Measurements from ENCODE around the gene KCNJ18. TPM values are rescaled to one million over a fixed set of nuclear protein-coding genes. Genes with fewer than 3 reads are reported as not detected.
A peak's percentile ranks its signal among the peaks of the same experiment; 100 is the strongest.
"Not testable (repeated sequence)": the region's sequence is repeated elsewhere in the genome, so short reads cannot be mapped to it uniquely, and the experiment has no call there.

KCNJ18 gene
- total RNA-seq, 1 donor from 2014 or later: not detected

GRCh38 chr17:21680366-21680765 is 12.0 kb upstream of the KCNJ18 start:
- H3K9me3 ChIP-seq: no peaks in the 10 kb centered on the region
- H3K27ac ChIP-seq: no peak overlapping the region
- H3K4me1 ChIP-seq: no peaks in the 10 kb centered on the region
- DNase-seq: no peak
- no peaks in the 10 kb centered on the region for H3K27me3 ChIP-seq
- H3K4me3 ChIP-seq: no peak overlapping the region
- no peaks in the 10 kb centered on the region for H3K36me3 ChIP-seq
- ATAC-seq: no peak
- no peak for TF ChIP-seq CTCF (IDR thresholded peaks at IDR 0.05)
- intact Hi-C loops (cut with DNase I): no loop called here

GRCh38 chr17:21680850-21681351 is 11.4 kb upstream of the KCNJ18 start:
- H3K4me1 ChIP-seq; H3K36me3 ChIP-seq; ATAC-seq; H3K4me3 ChIP-seq; intact Hi-C loops (cut with DNase I); H3K27me3 ChIP-seq; H3K27ac ChIP-seq; H3K9me3 ChIP-seq; DNase-seq: not testable (repeated sequence)

- H3K36me3 ChIP-seq; ATAC-seq; H3K4me3 ChIP-seq; DNase-seq; H3K27me3 ChIP-seq; H3K27ac ChIP-seq; H3K4me1 ChIP-seq; intact Hi-C loops (cut with DNase I); H3K9me3 ChIP-seq: not testable (repeated sequence)
Measured at GRCh38 chr17:21681576-21681975, 10.7 kb upstream of the KCNJ18 start.

DNA sequence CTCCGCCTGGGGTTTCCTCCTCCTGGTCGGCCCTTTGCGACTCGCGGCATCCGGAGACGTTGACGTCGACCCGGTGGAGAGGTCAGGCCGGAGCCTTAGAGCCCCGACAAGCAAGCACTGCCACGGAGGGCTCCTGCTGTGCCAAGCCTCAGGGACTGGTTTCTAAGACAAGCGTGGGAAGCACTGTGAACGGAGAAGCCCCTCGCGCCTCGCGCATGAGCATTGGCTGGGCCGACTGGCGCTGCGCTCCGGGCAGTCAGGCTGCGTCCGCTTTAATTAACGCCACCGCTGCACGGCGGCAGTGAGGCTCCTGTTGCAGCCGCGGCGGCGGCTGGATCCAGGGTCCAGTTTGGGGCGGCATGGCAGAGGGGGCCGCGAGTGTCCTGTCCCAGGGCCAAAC is 10.2 kb upstream of the KCNJ18 start:
- DNase-seq; H3K4me1 ChIP-seq; intact Hi-C loops (cut with DNase I): not testable (repeated sequence)

GRCh38 chr17:21683142-21683712 is 9.1 kb upstream of the KCNJ18 start:
- H3K27ac ChIP-seq; intact Hi-C loops (cut with DNase I); H3K36me3 ChIP-seq; H3K27me3 ChIP-seq; H3K4me1 ChIP-seq; ATAC-seq; H3K9me3 ChIP-seq; H3K4me3 ChIP-seq: not testable (repeated sequence)
- DNase-seq: peak; percentile 23

More for the DNA sequence above, 10.2 kb upstream of the KCNJ18 start:
- ATAC-seq, H3K27ac ChIP-seq, H3K4me3 ChIP-seq, H3K36me3 ChIP-seq, H3K27me3 ChIP-seq, H3K9me3 ChIP-seq: not testable (repeated sequence)

DNA sequence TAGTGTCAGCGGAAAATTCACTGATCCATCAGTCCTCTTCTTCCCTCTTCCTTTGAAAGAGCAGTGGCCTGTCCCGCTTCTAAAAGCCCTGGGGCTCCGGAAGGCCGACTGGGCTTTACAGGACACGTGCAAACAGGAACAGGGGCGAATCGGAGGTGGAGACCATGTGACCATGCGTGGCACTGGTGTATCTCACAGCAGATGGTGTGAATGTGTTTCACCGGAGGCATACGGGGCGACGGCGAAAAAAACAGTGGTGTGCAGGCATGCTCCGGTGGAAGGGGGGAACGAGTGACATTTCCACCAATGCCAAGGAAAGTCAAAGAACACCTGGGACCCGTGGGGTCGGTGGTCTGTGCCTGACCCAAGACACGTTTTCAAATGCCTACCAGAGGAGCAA is 8.4 kb upstream of the KCNJ18 start:
- H3K27me3 ChIP-seq; H3K4me3 ChIP-seq; intact Hi-C loops (cut with DNase I); H3K4me1 ChIP-seq; H3K27ac ChIP-seq; H3K9me3 ChIP-seq; H3K36me3 ChIP-seq; ATAC-seq: not testable (repeated sequence)
- peak; percentile 12 for DNase-seq

DNA sequence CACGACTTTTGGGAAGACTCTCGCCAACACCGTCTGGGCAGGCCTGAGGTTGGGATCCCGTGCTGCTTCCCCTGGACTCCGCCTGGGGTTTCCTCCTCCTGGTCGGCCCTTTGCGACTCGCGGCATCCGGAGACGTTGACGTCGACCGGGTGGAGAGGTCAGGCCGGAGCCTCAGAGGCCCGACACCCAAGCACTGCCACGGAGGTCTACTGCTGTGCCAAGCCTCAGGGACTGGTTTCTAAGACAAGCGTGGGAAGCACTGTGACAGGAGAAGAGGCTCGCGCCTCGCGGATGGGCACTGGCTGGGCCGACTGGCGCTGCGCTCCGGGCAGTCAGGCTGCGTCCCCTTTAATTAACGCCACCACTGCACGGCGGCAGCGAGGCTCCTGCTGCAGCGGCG is 7.9 kb upstream of the KCNJ18 start:
- H3K4me3 ChIP-seq; H3K27me3 ChIP-seq; H3K4me1 ChIP-seq; H3K27ac ChIP-seq; H3K9me3 ChIP-seq; H3K36me3 ChIP-seq; intact Hi-C loops (cut with DNase I); ATAC-seq: not testable (repeated sequence)
- peak; percentile 37 for DNase-seq

DNA sequence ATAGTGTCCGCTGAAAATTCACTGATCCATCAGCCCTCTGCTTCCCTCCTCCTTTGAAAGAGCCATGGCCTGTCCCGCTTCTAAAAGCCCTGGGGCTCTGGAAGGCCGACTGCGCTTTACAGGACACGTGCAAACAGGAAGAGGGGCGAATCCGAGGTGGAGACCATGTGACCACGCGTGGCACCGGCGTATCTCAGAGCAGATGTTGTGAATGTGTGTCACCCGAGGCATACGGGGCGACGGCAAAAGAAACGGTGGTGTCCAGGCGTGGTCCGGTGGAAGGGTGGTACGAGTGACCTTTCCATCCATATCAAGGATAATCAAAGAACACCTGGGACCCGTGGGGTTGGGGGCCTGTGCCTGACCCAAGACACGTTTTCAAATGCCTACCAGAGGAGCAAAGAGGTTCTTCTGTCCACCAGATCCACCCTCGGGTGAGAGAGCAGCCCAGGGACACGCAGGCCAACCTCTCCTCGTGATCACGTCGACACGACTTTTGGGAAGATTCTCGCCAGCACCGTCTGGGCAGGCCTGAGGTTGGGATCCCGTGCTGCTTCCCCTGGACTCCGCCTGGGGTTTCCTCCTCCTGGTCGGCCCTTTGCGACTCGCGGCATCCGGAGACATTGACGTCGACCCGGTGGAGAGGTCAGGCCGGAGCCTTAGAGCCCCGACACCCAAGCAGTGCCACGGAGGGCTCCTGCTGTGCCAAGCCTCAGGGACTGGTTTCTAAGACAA is 7.1 kb upstream of the KCNJ18 start:
- H3K9me3 ChIP-seq; H3K4me3 ChIP-seq; intact Hi-C loops (cut with DNase I); H3K36me3 ChIP-seq; H3K27me3 ChIP-seq; ATAC-seq; H3K4me1 ChIP-seq; H3K27ac ChIP-seq; DNase-seq: not testable (repeated sequence)

- TF ChIP-seq CTCF (IDR thresholded peaks at IDR 0.05): no peak
- Histone ChIP-seq H3K9me3 (no peaks in the 10 kb centered on the region), H3K36me3 (no peaks in the 10 kb centered on the region), H3K4me1 (no peaks in the 10 kb centered on the region), H3K4me3 (no peak overlapping the region), H3K27ac (no peak overlapping the region), H3K27me3 (no peaks in the 10 kb centered on the region)
- intact Hi-C loops (cut with DNase I): loop anchor here (2.0 kb wide), 1 partner anchor 286 kb away; no protein-coding TSS in a partner anchor
- no peak for DNase-seq
- ATAC-seq: no peak
Measured at GRCh38 chr17:21686165-21687015, 5.9 kb upstream of the KCNJ18 start.

All from upper lobe of right lung (tissue), 1 donor.